HepG2 (cell line): ENCODE results near the gene RAB36. TPM values are rescaled to one million over a fixed set of nuclear protein-coding genes. Genes with fewer than 3 reads are reported as not detected.

Source experiments
- AGO1 ChIP-seq: fragments of 200-400 bp; formaldehyde crosslinking; IDR thresholded peaks from 2 replicates; pipeline ENCODE4 v1.6.1; 2017; ENCODE audit warnings: mild to moderate bottlenecking, low read depth, low read length, moderate library complexity; ENCODE audit not compliant: poor library complexity, severe bottlenecking
- CCDC6 ChIP-seq: sonication (generic); formaldehyde crosslinking; IDR thresholded peaks from 2 replicates; pipeline ENCODE4 v1.8.1; 2022; ENCODE audit warnings: mild to moderate bottlenecking, missing genetic modification reagents, moderate library complexity
- DMAP1 ChIP-seq: IDR thresholded peaks from 2 replicates; pipeline ENCODE4 v1.6.1; 2016
- EEA1 ChIP-seq: sonication (generic); formaldehyde crosslinking; IDR thresholded peaks from 2 replicates; pipeline ENCODE4 v1.5.1; 2020; ENCODE audit warnings: mild to moderate bottlenecking, missing genetic modification reagents, borderline replicate concordance
- FOXK2 ChIP-seq: fragments of 450-650 bp; IDR thresholded peaks from 2 replicates; pipeline ENCODE4 v1.6.1; 2016
- GATAD2A ChIP-seq: IDR thresholded peaks from 2 replicates; pipeline ENCODE4 v1.6.1; 2016
- HOXA7 ChIP-seq: sonication (generic); formaldehyde crosslinking; IDR thresholded peaks from 2 replicates; pipeline ENCODE4 v1.8.1; 2022; ENCODE audit warnings: mild to moderate bottlenecking, missing genetic modification reagents, moderate library complexity
- MEF2D ChIP-seq: sonication (generic); formaldehyde crosslinking; IDR thresholded peaks from 2 replicates; pipeline ENCODE4 v1.5.1; 2020; ENCODE audit warnings: mild to moderate bottlenecking, missing genetic modification reagents
- NFE2 ChIP-seq: sonication (generic); formaldehyde crosslinking; IDR thresholded peaks from 2 replicates; pipeline ENCODE4 v1.4.0; 2020; ENCODE audit warnings: missing genetic modification reagents
- PRPF4 ChIP-seq: fragments of 200-400 bp; formaldehyde crosslinking; IDR thresholded peaks from 2 replicates; pipeline ENCODE4 v1.6.1; 2016; ENCODE audit warnings: low read length, low read depth; ENCODE audit not compliant: poor library complexity, severe bottlenecking
- RORA ChIP-seq: sonication (generic); formaldehyde crosslinking; IDR thresholded peaks from 2 replicates; pipeline ENCODE4 v1.5.0; 2020; ENCODE audit warnings: mild to moderate bottlenecking, missing genetic modification reagents, moderate library complexity
- TGIF2 ChIP-seq: IDR thresholded peaks from 2 replicates; pipeline ENCODE4 v1.6.1; 2016; ENCODE audit warnings: control low read depth, missing compliant biosample characterization
- ZNF232 ChIP-seq: sonication (generic); formaldehyde crosslinking; IDR thresholded peaks from 2 replicates; pipeline ENCODE4 v1.4.0; 2020; ENCODE audit warnings: missing genetic modification reagents, borderline replicate concordance
- ZNF44 ChIP-seq: sonication (generic); formaldehyde crosslinking; IDR thresholded peaks from 2 replicates; pipeline ENCODE4 v1.5.1; 2020; ENCODE audit warnings: mild to moderate bottlenecking, missing genetic modification reagents
- ZNF709 ChIP-seq: sonication (generic); formaldehyde crosslinking; IDR thresholded peaks from 2 replicates; pipeline ENCODE4 v1.5.0; 2020; ENCODE audit warnings: mild to moderate bottlenecking, missing genetic modification reagents
- ZNF737 ChIP-seq: sonication (generic); formaldehyde crosslinking; IDR thresholded peaks from 2 replicates; pipeline ENCODE4 v1.5.0; 2020; ENCODE audit warnings: missing genetic modification reagents, mild to moderate bottlenecking, borderline replicate concordance
- ZNF773 ChIP-seq: sonication (generic); formaldehyde crosslinking; IDR thresholded peaks from 2 replicates; pipeline ENCODE4 v1.4.0; 2020; ENCODE audit warnings: missing genetic modification reagents, borderline replicate concordance
- ZNF781 ChIP-seq: sonication (generic); formaldehyde crosslinking; IDR thresholded peaks from 2 replicates; pipeline ENCODE4 v1.5.1; 2020; ENCODE audit warnings: borderline replicate concordance, mild to moderate bottlenecking, missing genetic modification reagents; ENCODE audit errors: not compliant biosample characterization
- polyA plus RNA-seq, 8 experiments: library from polyadenylated mRNA; depleted of rRNA in 3 of 8; stranded (reverse) in 7 of 8; unstranded in 1 of 8; fragments of >200 nt; fragmentation: Illumina TruSeq in 4 of 8; extraction: Trizol in 4 of 8; gene quantifications; 2 replicates each; pipeline versions ENCODE4 v1.2.1 to v1.2.3, GENCODE V29; 2011 to 2016; ENCODE audit warnings: low read depth in 4 of 8, missing spikeins in 1 of 8, mixed read lengths in 1 of 8; ENCODE audit not compliant: insufficient read depth in 1 of 8
- total RNA-seq, 5 experiments: library from RNA; depleted of rRNA; stranded (reverse); fragments of >200 nt; fragmentation: Illumina TruSeq; extraction: Trizol; gene quantifications; 2 replicates each; pipeline ENCODE4 v1.2.3, GENCODE V29; 2016; ENCODE audit warnings: low read depth in 1 of 5
- TF ChIP-seq, protein P1 (sequence below): sonication (generic); formaldehyde crosslinking; IDR thresholded peaks from 2 replicates; pipeline ENCODE4 v1.4.0; 2020; ENCODE audit warnings: missing genetic modification reagents
- TF ChIP-seq, protein P2 (sequence below): sonication (generic); formaldehyde crosslinking; IDR thresholded peaks from 2 replicates; pipeline ENCODE4 v1.4.0; 2020; ENCODE audit warnings: low read depth, mild to moderate bottlenecking, missing genetic modification reagents
- TF ChIP-seq, protein P3 (sequence below): sonication (generic); formaldehyde crosslinking; IDR thresholded peaks from 2 replicates; pipeline ENCODE4 v1.5.1; 2020; ENCODE audit warnings: missing genetic modification reagents, mild to moderate bottlenecking, borderline replicate concordance
- TF ChIP-seq, protein P4 (sequence below): sonication (generic); formaldehyde crosslinking; IDR thresholded peaks from 2 replicates; pipeline ENCODE4 v1.8.0; 2022; ENCODE audit warnings: missing genetic modification reagents, low read depth, mild to moderate bottlenecking, borderline replicate concordance
- TF ChIP-seq, protein P5 (sequence below): sonication (generic); formaldehyde crosslinking; IDR thresholded peaks from 2 replicates; pipeline ENCODE4 v1.4.0; 2020; ENCODE audit warnings: missing genetic modification reagents; ENCODE audit errors: not compliant biosample characterization
- TF ChIP-seq, protein P6 (sequence below): fragments of 450-650 bp; IDR thresholded peaks from 2 replicates; pipeline ENCODE4 v1.6.1; 2016

Gene RAB36
- total and polyA plus RNA-seq, 2 of the 13 experiments (the other 11 are each of a cell fraction or from before 2014, with no cell fraction given) = 0.24 to 0.86 TPM

DNA sequence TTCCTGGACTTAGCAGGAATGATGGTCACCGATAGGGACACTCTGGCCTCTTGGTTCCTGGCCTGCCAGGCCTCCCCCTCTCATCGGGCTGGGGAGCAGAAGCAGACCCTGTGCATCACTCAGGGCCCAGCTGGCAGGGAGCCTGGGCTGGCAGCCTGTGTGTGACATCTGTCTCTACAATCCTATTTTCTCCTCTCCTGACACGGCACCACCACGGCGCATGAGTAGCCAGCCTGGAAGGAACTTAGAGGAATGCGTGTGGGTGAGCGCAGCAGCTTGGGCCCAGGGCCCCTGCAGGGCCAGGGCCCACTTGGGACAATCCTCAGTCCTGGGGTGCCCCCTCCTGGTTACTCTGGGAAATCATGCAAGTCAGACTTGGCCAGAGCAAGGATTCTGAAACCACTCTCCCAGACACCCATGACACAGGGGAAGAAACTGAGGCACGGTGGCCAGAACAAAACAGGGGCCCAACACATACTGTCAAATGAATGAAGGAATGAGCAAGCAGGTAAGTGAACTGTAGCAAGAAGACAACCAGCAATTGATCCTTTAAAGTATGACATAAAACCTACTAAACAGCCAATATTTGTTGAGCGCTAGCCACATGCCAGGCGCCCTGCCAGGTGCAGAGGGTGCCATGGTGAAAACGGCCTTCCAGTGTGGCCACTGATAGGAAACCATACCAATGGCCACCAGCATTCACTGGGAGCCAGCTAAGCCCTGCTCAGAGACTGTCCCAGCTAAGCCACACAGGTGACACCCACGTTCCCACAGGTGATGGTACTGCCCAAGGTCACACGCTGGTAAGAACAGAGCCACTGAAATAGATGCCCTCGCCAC is 16.8 kb upstream of the RAB36 start (continued):
- TF ChIP-seq, protein P1, sequence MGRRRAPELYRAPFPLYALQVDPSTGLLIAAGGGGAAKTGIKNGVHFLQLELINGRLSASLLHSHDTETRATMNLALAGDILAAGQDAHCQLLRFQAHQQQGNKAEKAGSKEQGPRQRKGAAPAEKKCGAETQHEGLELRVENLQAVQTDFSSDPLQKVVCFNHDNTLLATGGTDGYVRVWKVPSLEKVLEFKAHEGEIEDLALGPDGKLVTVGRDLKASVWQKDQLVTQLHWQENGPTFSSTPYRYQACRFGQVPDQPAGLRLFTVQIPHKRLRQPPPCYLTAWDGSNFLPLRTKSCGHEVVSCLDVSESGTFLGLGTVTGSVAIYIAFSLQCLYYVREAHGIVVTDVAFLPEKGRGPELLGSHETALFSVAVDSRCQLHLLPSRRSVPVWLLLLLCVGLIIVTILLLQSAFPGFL (CRISPR knock-in tag) = no peak
- TF ChIP-seq PRPF4 (no peak), ZNF737 (CRISPR knock-in tag) (no peak), RORA (CRISPR knock-in tag) (no peak), EEA1 (CRISPR knock-in tag) (no peak), NFE2 (CRISPR knock-in tag) (no peak), FOXK2 (no peak), ZNF44 (CRISPR knock-in tag) (no peak), ZNF232 (CRISPR knock-in tag) (no peak), ZNF709 (no peak), MEF2D (CRISPR knock-in tag) (no peak), HOXA7 (no peak), ZNF773 (CRISPR knock-in tag) (no peak), TGIF2 (CRISPR knock-in tag) (no peak), GATAD2A (CRISPR knock-in tag) (0 out of 2 replicates have a peak, but pooled peaks have one; percentile 20), ZNF781 (CRISPR knock-in tag) (no peak), DMAP1 (no peak), CCDC6 (CRISPR knock-in tag) (no peak), AGO1 (no peak)
- TF ChIP-seq, protein P2, sequence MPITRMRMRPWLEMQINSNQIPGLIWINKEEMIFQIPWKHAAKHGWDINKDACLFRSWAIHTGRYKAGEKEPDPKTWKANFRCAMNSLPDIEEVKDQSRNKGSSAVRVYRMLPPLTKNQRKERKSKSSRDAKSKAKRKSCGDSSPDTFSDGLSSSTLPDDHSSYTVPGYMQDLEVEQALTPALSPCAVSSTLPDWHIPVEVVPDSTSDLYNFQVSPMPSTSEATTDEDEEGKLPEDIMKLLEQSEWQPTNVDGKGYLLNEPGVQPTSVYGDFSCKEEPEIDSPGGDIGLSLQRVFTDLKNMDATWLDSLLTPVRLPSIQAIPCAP = no peak
- TF ChIP-seq, protein P3, sequence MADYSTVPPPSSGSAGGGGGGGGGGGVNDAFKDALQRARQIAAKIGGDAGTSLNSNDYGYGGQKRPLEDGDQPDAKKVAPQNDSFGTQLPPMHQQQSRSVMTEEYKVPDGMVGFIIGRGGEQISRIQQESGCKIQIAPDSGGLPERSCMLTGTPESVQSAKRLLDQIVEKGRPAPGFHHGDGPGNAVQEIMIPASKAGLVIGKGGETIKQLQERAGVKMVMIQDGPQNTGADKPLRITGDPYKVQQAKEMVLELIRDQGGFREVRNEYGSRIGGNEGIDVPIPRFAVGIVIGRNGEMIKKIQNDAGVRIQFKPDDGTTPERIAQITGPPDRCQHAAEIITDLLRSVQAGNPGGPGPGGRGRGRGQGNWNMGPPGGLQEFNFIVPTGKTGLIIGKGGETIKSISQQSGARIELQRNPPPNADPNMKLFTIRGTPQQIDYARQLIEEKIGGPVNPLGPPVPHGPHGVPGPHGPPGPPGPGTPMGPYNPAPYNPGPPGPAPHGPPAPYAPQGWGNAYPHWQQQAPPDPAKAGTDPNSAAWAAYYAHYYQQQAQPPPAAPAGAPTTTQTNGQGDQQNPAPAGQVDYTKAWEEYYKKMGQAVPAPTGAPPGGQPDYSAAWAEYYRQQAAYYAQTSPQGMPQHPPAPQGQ (CRISPR knock-in tag) = no peak
- TF ChIP-seq, protein P4, sequence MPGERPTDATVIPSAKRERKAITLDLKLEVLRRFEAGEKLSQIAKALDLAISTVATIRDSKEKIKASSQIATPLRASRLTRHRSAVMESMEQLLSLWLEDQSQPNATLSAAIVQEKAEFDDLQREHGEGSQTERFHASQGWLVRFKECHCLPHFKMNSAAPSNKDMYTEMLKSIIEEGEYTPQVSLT (CRISPR knock-in tag) = no peak
- TF ChIP-seq, protein P5, sequence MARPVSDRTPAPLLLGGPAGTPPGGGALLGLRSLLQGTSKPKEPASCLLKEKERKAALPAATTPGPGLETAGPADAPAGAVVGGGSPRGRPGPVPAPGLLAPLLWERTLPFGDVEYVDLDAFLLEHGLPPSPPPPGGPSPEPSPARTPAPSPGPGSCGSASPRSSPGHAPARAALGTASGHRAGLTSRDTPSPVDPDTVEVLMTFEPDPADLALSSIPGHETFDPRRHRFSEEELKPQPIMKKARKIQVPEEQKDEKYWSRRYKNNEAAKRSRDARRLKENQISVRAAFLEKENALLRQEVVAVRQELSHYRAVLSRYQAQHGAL (CRISPR knock-in tag) = no peak
- TF ChIP-seq, protein P6, sequence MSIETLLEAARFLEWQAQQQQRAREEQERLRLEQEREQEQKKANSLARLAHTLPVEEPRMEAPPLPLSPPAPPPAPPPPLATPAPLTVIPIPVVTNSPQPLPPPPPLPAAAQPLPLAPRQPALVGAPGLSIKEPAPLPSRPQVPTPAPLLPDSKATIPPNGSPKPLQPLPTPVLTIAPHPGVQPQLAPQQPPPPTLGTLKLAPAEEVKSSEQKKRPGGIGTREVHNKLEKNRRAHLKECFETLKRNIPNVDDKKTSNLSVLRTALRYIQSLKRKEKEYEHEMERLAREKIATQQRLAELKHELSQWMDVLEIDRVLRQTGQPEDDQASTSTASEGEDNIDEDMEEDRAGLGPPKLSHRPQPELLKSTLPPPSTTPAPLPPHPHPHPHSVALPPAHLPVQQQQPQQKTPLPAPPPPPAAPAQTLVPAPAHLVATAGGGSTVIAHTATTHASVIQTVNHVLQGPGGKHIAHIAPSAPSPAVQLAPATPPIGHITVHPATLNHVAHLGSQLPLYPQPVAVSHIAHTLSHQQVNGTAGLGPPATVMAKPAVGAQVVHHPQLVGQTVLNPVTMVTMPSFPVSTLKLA = no peak
